DND-41 (cell line): ENCODE data around the gene CLASP1.
"Not testable (repeated sequence)": the region's sequence is repeated elsewhere in the genome, so short reads cannot be mapped to it uniquely, and the experiment has no call there.

Experiments used
- ATAC-seq: fragments of 200-7000 bp; cut with Tn5 transposase; 3 replicates; pipeline ENCODE4 v1.9.1; 2021; ENCODE audit warnings: low read depth; ENCODE audit not compliant: insufficient read depth
- DNase-seq: peaks from one replicate; pipeline ENCODE4 v3.0.0-alpha.2; 2020
- H2AFZ ChIP-seq: 2 replicates; pipeline ENCODE4 v1.6.0; 2012; ENCODE audit warnings: low read depth, low read length
- H3K27ac ChIP-seq: 2 replicates; pipeline ENCODE4 v1.5.1; 2012; ENCODE audit warnings: low read length, inconsistent platforms
- H3K27me3 ChIP-seq: fragments of 200-600 bp; sonication (generic); 2 replicates; pipeline ENCODE4 v1.6.0; 2012; ENCODE audit warnings: low read length, mild to moderate bottlenecking, inconsistent platforms; ENCODE audit not compliant: insufficient read depth, poor library complexity
- H3K36me3 ChIP-seq: 2 replicates; pipeline ENCODE4 v1.5.1; 2012; ENCODE audit warnings: low read length, inconsistent platforms; ENCODE audit not compliant: insufficient read depth
- H3K4me1 ChIP-seq: 2 replicates; pipeline ENCODE4 v1.5.1; 2012; ENCODE audit warnings: mild to moderate bottlenecking, low read length; ENCODE audit not compliant: insufficient read depth
- H3K4me2 ChIP-seq: 2 replicates; pipeline ENCODE4 v1.6.0; 2012; ENCODE audit warnings: mild to moderate bottlenecking, moderate library complexity, low read length, inconsistent platforms; ENCODE audit not compliant: insufficient read depth
- H3K4me3 ChIP-seq, 2 experiments: fragments of 200-600 bp in 1 of 2; shearing (Covaris generic) in 1 of 2; 2 replicates each; pipeline ENCODE4 v1.5.1; 2012 to 2016; ENCODE audit warnings: inconsistent platforms in 2 of 2, low read length in 2 of 2, mild to moderate bottlenecking in 2 of 2, low read depth in 1 of 2, moderate library complexity in 1 of 2
- H3K79me2 ChIP-seq: 2 replicates; pipeline ENCODE4 v1.6.0; 2012; ENCODE audit warnings: low read length, inconsistent platforms; ENCODE audit not compliant: insufficient read depth
- H3K9ac ChIP-seq: 2 replicates; pipeline ENCODE4 v1.6.0; 2012; ENCODE audit warnings: low read depth, mild to moderate bottlenecking, inconsistent platforms, low read length, moderate library complexity
- H3K9me3 ChIP-seq: 2 replicates; pipeline ENCODE4 v1.5.1; 2012; ENCODE audit warnings: low read length, moderate library complexity, mild to moderate bottlenecking, inconsistent platforms; ENCODE audit not compliant: insufficient read depth, severe bottlenecking
- H4K20me1 ChIP-seq: 2 replicates; pipeline ENCODE4 v1.6.0; 2012; ENCODE audit warnings: low read length; ENCODE audit not compliant: insufficient read depth
- CTCF ChIP-seq: IDR thresholded peaks from 2 replicates; pipeline ENCODE4 v1.5.1; 2012; ENCODE audit warnings: borderline replicate concordance, low read length, moderate library complexity, mild to moderate bottlenecking; ENCODE audit not compliant: poor library complexity, severe bottlenecking; ENCODE audit errors: extremely low read depth
- EZH2 ChIP-seq: IDR thresholded peaks from 3 replicates; pipeline ENCODE4 v1.6.1; 2012; ENCODE audit warnings: borderline replicate concordance, low read depth, mild to moderate bottlenecking, moderate library complexity, low read length, inconsistent platforms; ENCODE audit not compliant: severe bottlenecking

The CLASP1 gene

DNA sequence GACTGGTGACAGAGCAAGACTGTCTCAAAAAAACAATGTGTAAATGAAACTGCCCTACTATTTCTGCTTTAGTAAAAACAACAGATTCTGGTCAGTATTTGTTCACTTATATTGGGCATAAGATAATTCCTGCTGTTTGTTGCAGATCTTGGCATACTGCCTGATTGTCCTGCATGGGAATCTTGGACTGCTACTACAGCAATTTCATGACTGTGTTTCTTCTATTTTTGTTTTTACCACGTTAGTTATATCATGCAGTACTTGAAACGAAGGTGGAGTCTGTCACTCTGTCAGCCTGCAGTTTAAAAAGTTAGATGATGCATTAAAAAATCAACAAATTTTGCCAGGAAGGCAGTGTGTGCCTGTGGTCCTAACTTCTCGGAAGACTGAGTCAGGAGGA is 14.2 kb upstream of the CLASP1 start:
- H3K4me1 ChIP-seq = no peaks in the 10 kb centered on the region
- peaks cover 3% of the 10 kb centered on the region; the same call in 1 of the 2 replicates for H3K79me2 ChIP-seq
- no peaks in the 10 kb centered on the region for H3K9me3 ChIP-seq
- no peaks in the 10 kb centered on the region for H4K20me1 ChIP-seq
- no peak overlapping the region for H2AFZ ChIP-seq
- no peak overlapping the region for H3K4me2 ChIP-seq
- H3K27me3 ChIP-seq = no peaks in the 10 kb centered on the region
- H3K27ac ChIP-seq = no peak overlapping the region
- no peak for TF ChIP-seq EZH2
- TF ChIP-seq CTCF = no peak
- H3K4me3 ChIP-seq = no peak overlapping the region
- ATAC-seq (no peak), DNase-seq (no peak)
- H3K9ac ChIP-seq = no peak overlapping the region
- peaks cover 11% of the 10 kb centered on the region for H3K36me3 ChIP-seq

- peaks cover 12% of the 10 kb centered on the region for H3K36me3 ChIP-seq
- no peak for DNase-seq
- H2AFZ ChIP-seq = no peak overlapping the region
- no peak for TF ChIP-seq EZH2
- TF ChIP-seq CTCF = no peak
- H3K9ac ChIP-seq = no peak overlapping the region
- H4K20me1 ChIP-seq = no peaks in the 10 kb centered on the region
- no peak overlapping the region for H3K4me2 ChIP-seq
- H3K9me3 ChIP-seq = no peaks in the 10 kb centered on the region
- no peaks in the 10 kb centered on the region for H3K4me1 ChIP-seq
- peaks cover 5% of the 10 kb centered on the region; the same call in 1 of the 2 replicates for H3K79me2 ChIP-seq
- no peak overlapping the region for H3K4me3 ChIP-seq
- no peak overlapping the region for H3K27ac ChIP-seq
- ATAC-seq = no peak
- H3K27me3 ChIP-seq = no peaks in the 10 kb centered on the region
These were observed 13.4 kb upstream of the CLASP1 start for GRCh38 chr2:121662656-121663055.

- no peak overlapping the region for H3K27ac ChIP-seq
- no peaks in the 10 kb centered on the region for H3K27me3 ChIP-seq
- H3K4me2 ChIP-seq = no peak overlapping the region
- no peak for DNase-seq
- no peak overlapping the region for H3K9ac ChIP-seq
- H3K4me3 ChIP-seq = no peak overlapping the region
- H4K20me1 ChIP-seq = no peaks in the 10 kb centered on the region
- no peaks in the 10 kb centered on the region for H3K4me1 ChIP-seq
- H3K79me2 ChIP-seq = peaks cover 20% of the 10 kb centered on the region
- no peak for TF ChIP-seq CTCF
- no peak for TF ChIP-seq EZH2
- H3K36me3 ChIP-seq = peaks cover 12% of the 10 kb centered on the region
- no peak overlapping the region for H2AFZ ChIP-seq
- ATAC-seq = no peak
- H3K9me3 ChIP-seq = no peaks in the 10 kb centered on the region
These were observed 10.7 kb upstream of the CLASP1 start for GRCh38 chr2:121659933-121660332.

DNA sequence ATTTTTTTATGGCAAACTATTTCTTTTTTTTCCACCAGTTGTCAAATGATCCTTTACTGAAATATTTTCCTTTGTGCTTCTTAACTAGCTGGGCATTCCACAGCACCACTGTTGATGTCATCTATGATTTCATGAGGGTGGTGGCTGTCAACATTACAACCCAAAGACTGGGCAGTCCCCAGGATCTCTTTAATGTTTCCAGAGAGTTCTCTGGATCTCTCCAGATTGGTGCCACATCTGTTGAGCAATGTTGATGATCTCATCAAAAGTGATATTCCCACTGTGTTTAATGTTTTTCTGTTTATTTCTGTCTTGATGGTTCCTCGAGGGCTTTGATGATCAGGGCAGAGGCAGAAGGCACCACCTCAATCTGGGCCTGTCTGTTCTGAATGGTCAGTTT is 9.1 kb upstream of the CLASP1 start:
- not testable (repeated sequence) for H4K20me1 ChIP-seq, H3K9me3 ChIP-seq, ATAC-seq, H3K27ac ChIP-seq, H3K27me3 ChIP-seq, H3K4me2 ChIP-seq, H3K9ac ChIP-seq, H3K4me3 ChIP-seq, DNase-seq, H2AFZ ChIP-seq, H3K4me1 ChIP-seq
- Histone ChIP-seq H3K79me2 (peaks cover 32% of the 10 kb centered on the region), H3K36me3 (peaks cover 12% of the 10 kb centered on the region)
